Measurements from ENCODE around the gene PDCD5.
A peak's percentile ranks its signal among the peaks of the same experiment; 100 is the strongest.

The PDCD5 gene

DNA sequence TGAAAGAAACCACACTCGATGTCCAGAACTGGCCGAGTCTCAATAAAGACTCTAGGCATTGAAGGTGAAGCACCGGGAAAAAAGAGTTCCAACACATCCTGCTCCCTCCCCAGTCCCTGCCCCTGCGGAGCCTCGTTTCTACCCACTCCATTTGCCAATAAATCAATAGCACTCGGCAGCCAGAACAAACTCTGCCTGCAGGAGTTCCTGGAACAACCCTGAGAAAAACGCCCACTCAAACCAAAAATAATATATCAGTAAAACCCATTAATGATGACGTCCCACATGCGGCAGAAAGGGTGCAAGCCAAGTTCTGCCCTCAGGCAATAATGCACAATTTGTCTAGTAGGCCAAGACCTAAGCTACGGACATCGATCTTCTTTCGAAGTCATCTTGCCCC is 41.0 kb downstream of the PDCD5 start:
- no peak overlapping the region for H3K27ac Mint-ChIP-seq (ENCODE audit: low read depth)
- H3K4me1 Mint-ChIP-seq, result no peaks in the 10 kb centered on the region
- DNase-seq (ENCODE audit: low spot score in 2 of 2) (no peak), ATAC-seq (replicated peaks; ENCODE audit: extremely low read depth, poor library complexity, severe bottlenecking) (no peak)
- no peak overlapping the region for H3K4me3 Mint-ChIP-seq
- H3K27me3 Mint-ChIP-seq, result no peaks in the 10 kb centered on the region
- peaks cover 47% of the 10 kb centered on the region for H3K36me3 Mint-ChIP-seq (ENCODE audit: insufficient read depth)
- H3K9me3 Mint-ChIP-seq, result no peaks in the 10 kb centered on the region

GRCh38 chr19:32624410-32624809 is 43.4 kb downstream of the PDCD5 start:
- H3K9me3 Mint-ChIP-seq, result no peaks in the 10 kb centered on the region
- no peaks in the 10 kb centered on the region for H3K4me1 Mint-ChIP-seq
- no peak for DNase-seq (ENCODE audit: low spot score in 2 of 2)
- no peak overlapping the region for H3K4me3 Mint-ChIP-seq
- H3K27ac Mint-ChIP-seq (ENCODE audit: low read depth), result no peak overlapping the region
- ATAC-seq (replicated peaks; ENCODE audit: extremely low read depth, poor library complexity, severe bottlenecking), result no peak
- H3K27me3 Mint-ChIP-seq, result no peaks in the 10 kb centered on the region
- H3K36me3 Mint-ChIP-seq (ENCODE audit: insufficient read depth), result peaks cover 45% of the 10 kb centered on the region

- ATAC-seq (replicated peaks; ENCODE audit: extremely low read depth, poor library complexity, severe bottlenecking) (no peak), DNase-seq (ENCODE audit: low spot score in 2 of 2) (no peak)
- Mint-ChIP-seq H3K27me3 (no peaks in the 10 kb centered on the region), H3K27ac (ENCODE audit: low read depth) (peak overlapping the region; percentile 49), H3K4me1 (no peaks in the 10 kb centered on the region), H3K9me3 (no peaks in the 10 kb centered on the region), H3K36me3 (ENCODE audit: insufficient read depth) (peaks cover 31% of the 10 kb centered on the region), H3K4me3 (no peak overlapping the region)
Observed at GRCh38 chr19:32626969-32627368, 46.0 kb downstream of the PDCD5 start.

DNA sequence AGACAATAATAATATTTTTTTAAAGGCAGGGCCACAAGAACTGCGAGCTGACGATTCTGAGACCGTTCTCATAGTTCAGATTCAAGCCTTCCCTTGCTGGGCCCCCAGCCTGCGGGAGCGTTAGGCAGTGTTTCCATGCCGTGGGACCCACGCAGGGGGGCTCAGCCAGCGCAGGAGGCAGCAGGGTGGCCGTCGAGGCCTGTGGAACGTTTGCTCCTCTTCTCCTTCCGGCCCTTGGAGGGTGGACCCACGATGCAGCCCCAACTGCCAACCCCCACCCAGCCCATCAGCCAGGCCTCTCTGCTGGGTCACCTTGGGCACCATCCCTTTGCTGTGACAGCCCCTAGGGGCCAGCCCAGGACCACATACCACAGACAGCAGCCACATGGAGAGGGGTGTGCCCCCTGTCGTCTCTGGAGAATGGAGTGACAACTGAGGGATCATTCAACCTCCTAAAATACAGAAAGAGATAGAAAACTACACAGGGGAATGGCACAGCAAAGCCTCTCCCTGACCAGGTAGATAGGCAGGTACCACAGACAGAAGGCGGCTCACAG is 46.8 kb downstream of the PDCD5 start:
- H3K27ac Mint-ChIP-seq (ENCODE audit: low read depth), result no peak overlapping the region
- DNase-seq (ENCODE audit: low spot score in 2 of 2) (no peak), ATAC-seq (replicated peaks; ENCODE audit: extremely low read depth, poor library complexity, severe bottlenecking) (no peak)
- H3K9me3 Mint-ChIP-seq, result no peaks in the 10 kb centered on the region
- H3K4me3 Mint-ChIP-seq, result no peak overlapping the region
- H3K36me3 Mint-ChIP-seq (ENCODE audit: insufficient read depth), result peaks cover 24% of the 10 kb centered on the region
- H3K27me3 Mint-ChIP-seq, result no peaks in the 10 kb centered on the region
- no peaks in the 10 kb centered on the region for H3K4me1 Mint-ChIP-seq

GRCh38 chr19:32630338-32630737 is 49.3 kb downstream of the PDCD5 start:
- Mint-ChIP-seq H3K4me1 (no peaks in the 10 kb centered on the region), H3K36me3 (ENCODE audit: insufficient read depth) (peaks cover 12% of the 10 kb centered on the region), H3K9me3 (no peaks in the 10 kb centered on the region), H3K27me3 (no peaks in the 10 kb centered on the region), H3K27ac (ENCODE audit: low read depth) (no peak overlapping the region), H3K4me3 (no peak overlapping the region)
- DNase-seq (ENCODE audit: low spot score in 2 of 2), result no peak
- no peak for ATAC-seq (replicated peaks; ENCODE audit: extremely low read depth, poor library complexity, severe bottlenecking)

- ATAC-seq (replicated peaks; ENCODE audit: extremely low read depth, poor library complexity, severe bottlenecking) (no peak), DNase-seq (ENCODE audit: low spot score in 2 of 2) (no peak)
- H3K4me3 Mint-ChIP-seq, result no peak overlapping the region
- no peaks in the 10 kb centered on the region for H3K9me3 Mint-ChIP-seq
- no peaks in the 10 kb centered on the region for H3K4me1 Mint-ChIP-seq
- H3K36me3 Mint-ChIP-seq (ENCODE audit: insufficient read depth), result peaks cover 15% of the 10 kb centered on the region
- H3K27me3 Mint-ChIP-seq, result no peaks in the 10 kb centered on the region
- no peak overlapping the region for H3K27ac Mint-ChIP-seq (ENCODE audit: low read depth)
Observed at GRCh38 chr19:32631381-32631780, 50.4 kb downstream of the PDCD5 start.

Data from central memory CD8-positive, alpha-beta T cell (primary cell).